Measurements from ENCODE around the gene FAM240B.

GRCh38 chr9:38768351-38768761, 48.4 kb upstream of the FAM240B start:
- no peak for TF ChIP-seq CTCF (IDR thresholded peaks at IDR 0.05)
- no peak for TF ChIP-seq POLR2A (IDR thresholded peaks at IDR 0.05)
